Measurements from ENCODE around the gene RPIA.

Gene RPIA

DNA sequence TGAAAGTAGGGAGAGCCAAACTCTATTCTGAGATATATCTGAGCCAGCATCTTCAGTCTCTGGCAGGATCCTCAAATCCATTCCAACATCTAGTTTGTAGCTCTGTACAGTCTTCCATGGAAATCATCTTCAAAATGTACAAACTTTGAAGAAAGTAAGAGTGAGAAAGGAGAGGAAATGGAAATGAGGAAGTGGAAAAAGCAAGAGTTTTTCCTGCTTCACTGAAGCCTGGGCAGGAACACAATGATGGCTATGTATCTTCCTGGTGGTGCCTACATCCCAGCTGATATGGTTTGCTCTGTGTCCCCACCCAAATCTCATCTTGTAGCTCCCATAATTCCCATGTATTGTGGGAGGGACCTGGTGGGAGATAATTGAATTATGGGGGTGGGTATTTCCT is 4.1 kb upstream of the RPIA start:
- H3K36me3 ChIP-seq (ENCODE audit: insufficient read depth, low read length): peaks cover 9% of the 10 kb centered on the region
- peaks cover 49% of the 10 kb centered on the region for H3K9me3 ChIP-seq (ENCODE audit: insufficient read depth, low read depth, low read length)

GRCh38 chr2:88690591-88691338 is 708 bp upstream of the RPIA start:
- no peaks in the 10 kb centered on the region for H3K27me3 ChIP-seq (ENCODE audit: insufficient read depth, low read length)
- peak overlapping the region; percentile 69 for H3K27ac ChIP-seq (ENCODE audit: low read depth, low read length)
- 0 out of 2 replicates have a peak, but pooled peaks cover 3% of the 10 kb centered on the region for H3K4me1 ChIP-seq (ENCODE audit: insufficient read depth, low read length)
- H3K4me3 ChIP-seq (ENCODE audit: low read length): peak overlapping the region; percentile 74
- peaks cover 9% of the 10 kb centered on the region; the same call in 1 of the 2 replicates for H3K36me3 ChIP-seq (ENCODE audit: insufficient read depth, low read length)
- H3K9ac ChIP-seq (ENCODE audit: low read depth, low read length): peak overlapping the region; percentile 71
- H3K9me3 ChIP-seq (ENCODE audit: insufficient read depth, low read depth, low read length): peaks cover 16% of the 10 kb centered on the region
- WGBS: 35% methylated on average over 19 of the region's 20 CpGs

More for the DNA sequence above, 4.1 kb upstream of the RPIA start:
- Histone ChIP-seq H3K4me3 (ENCODE audit: low read length) (no peak overlapping the region), H3K4me1 (ENCODE audit: insufficient read depth, low read length) (no peaks in the 10 kb centered on the region), H3K9ac (ENCODE audit: low read depth, low read length) (no peak overlapping the region), H3K27ac (ENCODE audit: low read depth, low read length) (no peak overlapping the region), H3K27me3 (ENCODE audit: insufficient read depth, low read length) (no peaks in the 10 kb centered on the region)

DNA sequence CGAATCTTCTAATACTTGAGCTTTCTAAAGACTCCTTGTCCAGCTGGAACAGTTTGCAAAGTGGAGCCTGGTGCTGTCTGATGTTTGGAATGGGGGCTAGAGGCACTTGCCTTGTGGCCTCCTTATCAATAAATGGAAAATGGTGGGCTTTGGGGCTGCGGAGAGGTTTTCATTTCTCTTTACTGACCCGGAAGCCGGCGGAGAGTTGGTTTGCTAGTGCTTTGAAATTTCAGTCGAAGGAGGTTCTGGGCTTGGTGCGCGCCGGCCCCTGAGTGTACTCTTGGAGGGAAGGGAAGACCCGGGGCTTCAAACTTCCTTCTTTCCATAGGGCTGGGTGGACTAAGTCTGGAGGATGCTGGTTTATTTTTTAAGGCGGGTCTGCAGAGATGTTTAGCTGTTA is 714 bp downstream of the RPIA start:
- peaks cover 11% of the 10 kb centered on the region; the same call in 1 of the 2 replicates for H3K9me3 ChIP-seq (ENCODE audit: insufficient read depth, low read depth, low read length)
- H3K4me3 ChIP-seq (ENCODE audit: low read length): peak overlapping the region; percentile 74
- WGBS: 2% methylated on average over 11 of the region's 11 CpGs
- no peak overlapping the region for H3K27ac ChIP-seq (ENCODE audit: low read depth, low read length)
- 0 out of 2 replicates have a peak, but pooled peaks cover 2% of the 10 kb centered on the region for H3K36me3 ChIP-seq (ENCODE audit: insufficient read depth, low read length)
- H3K9ac ChIP-seq (ENCODE audit: low read depth, low read length): peak overlapping the region; percentile 76
- no peaks in the 10 kb centered on the region for H3K27me3 ChIP-seq (ENCODE audit: insufficient read depth, low read length)
- H3K4me1 ChIP-seq (ENCODE audit: insufficient read depth, low read length): peaks cover 7% of the 10 kb centered on the region

DNA sequence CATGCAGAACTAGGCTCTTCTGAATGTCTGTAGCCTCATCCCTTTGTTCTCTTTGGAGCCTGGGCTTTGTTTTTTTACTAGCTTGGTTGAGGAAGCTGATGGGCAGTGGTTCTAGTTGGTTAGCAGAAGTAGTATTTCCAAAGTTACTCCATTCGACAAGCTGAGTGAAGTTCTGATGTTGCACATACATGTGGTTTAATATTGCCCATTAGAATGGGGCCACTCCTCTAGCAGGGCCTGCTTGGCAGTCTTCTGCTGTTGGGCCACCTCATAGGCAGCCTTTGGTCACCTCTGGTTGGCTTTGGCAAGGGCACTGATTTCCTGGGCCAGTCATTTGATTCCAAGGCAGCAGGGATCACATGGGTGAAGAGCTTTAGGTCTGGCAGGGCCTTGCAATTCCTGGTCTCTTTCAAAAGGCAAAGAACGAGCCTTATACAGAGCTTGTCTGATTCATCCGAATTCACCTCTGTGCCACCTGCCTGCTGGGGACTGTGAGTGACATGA is 2.5 kb downstream of the RPIA start:
- peaks cover 7% of the 10 kb centered on the region; the same call in 1 of the 2 replicates for H3K9me3 ChIP-seq (ENCODE audit: insufficient read depth, low read depth, low read length)
- no peaks in the 10 kb centered on the region for H3K36me3 ChIP-seq (ENCODE audit: insufficient read depth, low read length)
- no peak overlapping the region for H3K4me3 ChIP-seq (ENCODE audit: low read length)
- H3K27ac ChIP-seq (ENCODE audit: low read depth, low read length): no peak overlapping the region
- no peak overlapping the region for H3K9ac ChIP-seq (ENCODE audit: low read depth, low read length)
- H3K27me3 ChIP-seq (ENCODE audit: insufficient read depth, low read length): no peaks in the 10 kb centered on the region
- peaks cover 23% of the 10 kb centered on the region for H3K4me1 ChIP-seq (ENCODE audit: insufficient read depth, low read length)
- WGBS: 95% methylated on average over 3 of the region's 3 CpGs

DNA sequence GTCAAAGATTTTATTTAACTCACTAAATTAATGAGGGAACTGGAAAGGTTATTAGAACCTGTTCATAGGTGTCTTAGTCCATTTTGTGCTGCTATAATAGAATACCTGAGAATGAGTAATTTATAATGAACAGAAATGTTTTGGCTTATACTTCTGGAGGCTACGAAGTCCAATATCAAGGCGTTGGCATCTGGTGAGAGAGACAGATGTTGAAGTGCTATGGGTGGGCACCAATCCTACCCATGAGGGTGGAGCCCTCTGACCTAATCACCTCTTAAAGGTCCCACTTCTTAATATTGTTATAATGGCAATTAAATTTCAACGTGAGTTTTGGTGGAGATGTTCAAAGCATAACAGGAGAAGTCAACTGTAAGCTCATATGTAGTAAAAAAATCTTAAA is 5.1 kb downstream of the RPIA start:
- Histone ChIP-seq H3K4me1 (ENCODE audit: insufficient read depth, low read length) (peaks cover 25% of the 10 kb centered on the region), H3K4me3 (ENCODE audit: low read length) (no peak overlapping the region), H3K27ac (ENCODE audit: low read depth, low read length) (no peak overlapping the region), H3K36me3 (ENCODE audit: insufficient read depth, low read length) (peaks cover 9% of the 10 kb centered on the region), H3K9me3 (ENCODE audit: insufficient read depth, low read depth, low read length) (no peaks in the 10 kb centered on the region), H3K27me3 (ENCODE audit: insufficient read depth, low read length) (no peaks in the 10 kb centered on the region), H3K9ac (ENCODE audit: low read depth, low read length) (no peak overlapping the region)
- 95% methylated on average over 3 of the region's 3 CpGs for WGBS

GRCh38 chr2:88697370-88698026 is 6.0 kb downstream of the RPIA start:
- Histone ChIP-seq H3K4me1 (ENCODE audit: insufficient read depth, low read length) (peaks cover 25% of the 10 kb centered on the region), H3K27me3 (ENCODE audit: insufficient read depth, low read length) (no peaks in the 10 kb centered on the region), H3K4me3 (ENCODE audit: low read length) (no peak overlapping the region), H3K27ac (ENCODE audit: low read depth, low read length) (no peak overlapping the region), H3K36me3 (ENCODE audit: insufficient read depth, low read length) (peaks cover 13% of the 10 kb centered on the region), H3K9ac (ENCODE audit: low read depth, low read length) (no peak overlapping the region), H3K9me3 (ENCODE audit: insufficient read depth, low read depth, low read length) (no peaks in the 10 kb centered on the region)
- 83% methylated on average over 3 of the region's 3 CpGs for WGBS

GRCh38 chr2:88698027-88698413 is 6.5 kb downstream of the RPIA start:
- H3K4me1 ChIP-seq (ENCODE audit: insufficient read depth, low read length): peaks cover 22% of the 10 kb centered on the region
- H3K27ac ChIP-seq (ENCODE audit: low read depth, low read length): no peak overlapping the region
- H3K4me3 ChIP-seq (ENCODE audit: low read length): no peak overlapping the region
- WGBS: 93% methylated on average over 2 of the region's 2 CpGs
- H3K9me3 ChIP-seq (ENCODE audit: insufficient read depth, low read depth, low read length): no peaks in the 10 kb centered on the region
- H3K9ac ChIP-seq (ENCODE audit: low read depth, low read length): no peak overlapping the region
- H3K36me3 ChIP-seq (ENCODE audit: insufficient read depth, low read length): peaks cover 18% of the 10 kb centered on the region
- no peaks in the 10 kb centered on the region for H3K27me3 ChIP-seq (ENCODE audit: insufficient read depth, low read length)

DNA sequence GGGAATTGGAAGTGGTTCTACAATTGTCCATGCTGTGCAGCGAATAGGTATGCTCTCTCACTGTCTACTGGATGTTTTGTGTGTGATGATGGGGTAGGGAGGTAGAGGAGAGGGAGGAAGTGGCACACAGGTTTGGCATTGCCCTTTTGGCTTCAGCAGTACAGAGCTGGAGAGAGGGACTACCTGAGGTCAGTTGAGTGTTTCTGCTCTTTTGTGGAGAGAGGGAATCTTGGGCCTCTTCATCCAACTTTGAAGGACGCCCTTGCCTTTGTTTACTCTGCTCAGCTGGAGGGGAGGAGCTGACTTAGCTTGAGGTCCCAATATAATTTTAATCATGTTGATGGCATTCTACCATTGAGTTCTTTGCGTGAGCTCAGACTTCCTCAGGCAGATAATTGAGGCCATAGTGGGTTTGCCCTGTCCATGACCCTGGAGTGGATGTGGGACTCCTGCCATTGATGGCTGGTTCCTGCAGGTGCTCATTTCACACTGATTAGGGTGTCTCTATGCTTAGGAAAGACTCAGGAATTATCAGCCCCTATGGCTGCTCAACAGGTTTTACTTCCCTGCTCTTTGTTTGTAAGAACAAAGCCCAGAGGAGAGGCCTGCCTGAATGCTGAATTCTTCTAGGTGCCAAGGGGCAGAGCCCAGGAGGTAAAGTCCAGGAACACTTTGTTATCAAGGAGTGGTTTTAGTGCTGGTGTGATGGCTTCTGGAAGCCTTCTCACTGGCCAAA is 7.2 kb downstream of the RPIA start:
- WGBS: 87% methylated on average over 3 of the region's 3 CpGs
- no peak overlapping the region for H3K27ac ChIP-seq (ENCODE audit: low read depth, low read length)
- no peaks in the 10 kb centered on the region for H3K9me3 ChIP-seq (ENCODE audit: insufficient read depth, low read depth, low read length)
- no peak overlapping the region for H3K9ac ChIP-seq (ENCODE audit: low read depth, low read length)
- no peak overlapping the region for H3K4me3 ChIP-seq (ENCODE audit: low read length)
- H3K27me3 ChIP-seq (ENCODE audit: insufficient read depth, low read length): no peaks in the 10 kb centered on the region
- H3K36me3 ChIP-seq (ENCODE audit: insufficient read depth, low read length): peaks cover 23% of the 10 kb centered on the region
- H3K4me1 ChIP-seq (ENCODE audit: insufficient read depth, low read length): peaks cover 22% of the 10 kb centered on the region

DNA sequence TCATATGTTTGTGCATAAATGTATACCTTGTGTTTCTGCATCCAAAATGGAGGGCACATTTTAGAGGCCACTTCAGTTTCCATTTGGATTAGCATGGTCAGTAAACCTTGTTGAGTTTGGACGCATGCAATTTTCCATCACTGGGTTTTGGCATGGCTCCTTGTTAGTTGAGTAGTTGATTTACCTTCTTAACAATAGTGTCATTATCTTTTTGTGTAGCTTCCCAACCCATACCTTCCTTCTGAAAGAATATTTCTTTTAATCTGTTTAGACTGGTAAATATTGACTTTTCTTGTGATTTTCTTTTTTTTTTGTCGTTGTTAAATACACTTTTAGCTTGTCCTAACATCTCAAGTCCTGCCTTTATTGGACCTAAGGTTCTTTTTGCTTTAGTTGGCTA is 15.5 kb downstream of the RPIA start:
- Histone ChIP-seq H3K27me3 (ENCODE audit: insufficient read depth, low read length) (no peaks in the 10 kb centered on the region), H3K4me3 (ENCODE audit: low read length) (no peak overlapping the region), H3K27ac (ENCODE audit: low read depth, low read length) (no peak overlapping the region), H3K36me3 (ENCODE audit: insufficient read depth, low read length) (peaks cover 28% of the 10 kb centered on the region), H3K4me1 (ENCODE audit: insufficient read depth, low read length) (peaks cover 9% of the 10 kb centered on the region), H3K9me3 (ENCODE audit: insufficient read depth, low read depth, low read length) (peaks cover 6% of the 10 kb centered on the region), H3K9ac (ENCODE audit: low read depth, low read length) (no peak overlapping the region)
- 94% methylated on average over 1 of the region's 2 CpGs for WGBS

- Histone ChIP-seq H3K27me3 (ENCODE audit: insufficient read depth, low read length) (no peaks in the 10 kb centered on the region), H3K27ac (ENCODE audit: low read depth, low read length) (no peak overlapping the region), H3K9ac (ENCODE audit: low read depth, low read length) (no peak overlapping the region), H3K9me3 (ENCODE audit: insufficient read depth, low read depth, low read length) (peaks cover 6% of the 10 kb centered on the region), H3K36me3 (ENCODE audit: insufficient read depth, low read length) (peaks cover 9% of the 10 kb centered on the region), H3K4me3 (ENCODE audit: low read length) (no peak overlapping the region), H3K4me1 (ENCODE audit: insufficient read depth, low read length) (peaks cover 12% of the 10 kb centered on the region)
- WGBS: 98% methylated on average over 4 of the region's 4 CpGs
Observed at GRCh38 chr2:88709181-88709631, 17.7 kb downstream of the RPIA start.

DNA sequence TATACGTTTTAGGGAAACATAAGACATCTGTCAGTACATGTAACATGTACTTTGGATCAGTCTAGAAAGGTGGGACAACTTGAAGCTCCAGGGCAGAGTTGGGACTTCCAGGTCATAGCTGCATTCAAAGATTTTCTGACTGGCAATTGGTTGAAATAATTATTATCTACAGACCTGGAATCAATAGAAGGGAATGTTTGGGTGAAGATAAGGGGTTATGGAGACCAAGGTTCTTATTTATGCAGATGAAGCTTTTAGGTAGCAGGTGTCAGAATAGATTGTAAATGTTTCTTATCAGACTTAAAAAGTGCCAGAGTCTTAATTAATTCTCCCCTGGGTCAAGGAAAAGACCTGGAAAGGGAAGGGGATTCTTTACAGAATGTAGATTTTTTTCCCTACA is 19.8 kb downstream of the RPIA start:
- Histone ChIP-seq H3K4me1 (ENCODE audit: insufficient read depth, low read length) (peaks cover 29% of the 10 kb centered on the region), H3K36me3 (ENCODE audit: insufficient read depth, low read length) (0 out of 2 replicates have a peak, but pooled peaks cover 2% of the 10 kb centered on the region), H3K27ac (ENCODE audit: low read depth, low read length) (no peak overlapping the region), H3K9me3 (ENCODE audit: insufficient read depth, low read depth, low read length) (no peaks in the 10 kb centered on the region), H3K4me3 (ENCODE audit: low read length) (no peak overlapping the region), H3K27me3 (ENCODE audit: insufficient read depth, low read length) (no peaks in the 10 kb centered on the region), H3K9ac (ENCODE audit: low read depth, low read length) (no peak overlapping the region)
- 95% methylated on average over 1 of the region's 1 CpG for WGBS
